Lower leg skin (tissue), 4 donors: Measurements from ENCODE around the gene SUGCT. TPM values are rescaled to one million over a fixed set of nuclear protein-coding genes. Genes with fewer than 3 reads are reported as not detected.

Source experiments
- DNase-seq, 2 donors: peaks; one replicate each; pipeline ENCODE4 v3.0.0-alpha.2; 2019; ENCODE audit warnings: low spot score in 2 of 2
- H3K4me3 ChIP-seq: fragments of 200-600 bp; sonication (generic); 2 replicates; pipeline ENCODE4 v1.5.1; 2017; ENCODE audit warnings: mild to moderate bottlenecking, low read depth; ENCODE audit not compliant: poor library complexity, severe bottlenecking
- CTCF ChIP-seq, 3 donors: fragments of 450-650 bp; IDR thresholded peaks; one replicate each; pipeline ENCODE4 v1.5.1; 2016; ENCODE audit warnings: antibody characterized with exemption in 3 of 3, mild to moderate bottlenecking in 3 of 3, moderate library complexity in 2 of 3
- POLR2A ChIP-seq, 2 donors: fragments of 450-650 bp; IDR thresholded peaks; one replicate each; pipeline ENCODE4 v1.6.1; 2016 to 2017; ENCODE audit warnings: antibody characterized with exemption in 2 of 2, mild to moderate bottlenecking in 1 of 2, moderate library complexity in 1 of 2
- WGBS, 2 donors: methylation state at CpG; one replicate each; pipeline ENCODE4 v1.1.5; 2018; 5-methylcytosine and 5-hydroxymethylcytosine counted together
- intact Hi-C: fragments of 100-400 bp; cut with DNase I; formaldehyde crosslinking; loops from one replicate; pipeline ENCODE4 v1.15.0; 2023; ENCODE audit warnings: low total_unique reads
- total RNA-seq, 4 donors: library from RNA; depleted of rRNA; stranded (reverse); fragments of >200 nt; gene quantifications; one replicate each; pipeline ENCODE4 v1.1.0, GENCODE V29; 2016

The SUGCT gene
- total RNA-seq, 4 donors from 2014 or later: 0.49 to 1.6 (median 0.59) TPM; not detected in 1

GRCh38 chr7:40742270-40742669, 607.5 kb downstream of the SUGCT start:
- TF ChIP-seq POLR2A (IDR thresholded peaks at IDR 0.05) (no peak), CTCF (IDR thresholded peaks at IDR 0.05) (no peak)
- no peak overlapping the region for H3K4me3 ChIP-seq
- no peak for DNase-seq
- intact Hi-C loops: no loop called here
- 76 to 88% methylated on average over 7 of the region's 7 CpGs for WGBS, 2 donors

GRCh38 chr7:40746841-40747556, 612.2 kb downstream of the SUGCT start:
- TF ChIP-seq CTCF (IDR thresholded peaks at IDR 0.05): no peak
- TF ChIP-seq POLR2A (IDR thresholded peaks at IDR 0.05): no peak
- H3K4me3 ChIP-seq: no peak overlapping the region
- intact Hi-C loops: no loop called here
- WGBS, 2 donors: 54 to 65% methylated on average over 12 of the region's 12 CpGs
- DNase-seq: no peak

GRCh38 chr7:40747856-40748255, 613.1 kb downstream of the SUGCT start:
- no peak for DNase-seq
- no peak overlapping the region for H3K4me3 ChIP-seq
- TF ChIP-seq POLR2A (IDR thresholded peaks at IDR 0.05): no peak
- no peak for TF ChIP-seq CTCF (IDR thresholded peaks at IDR 0.05)
- WGBS, 2 donors: 48 to 64% methylated on average over 2 of the region's 2 CpGs
- intact Hi-C loops: no loop called here

- no peak overlapping the region for H3K4me3 ChIP-seq
- intact Hi-C loops: no loop called here
- TF ChIP-seq CTCF (IDR thresholded peaks at IDR 0.05): no peak
- TF ChIP-seq POLR2A (IDR thresholded peaks at IDR 0.05): no peak
- no peak for DNase-seq
- 91 to 94% methylated on average over 5 of the region's 5 CpGs for WGBS, 2 donors
These were observed 615.1 kb downstream of the SUGCT start for GRCh38 chr7:40749877-40750276.

GRCh38 chr7:40753455-40753854, 618.6 kb downstream of the SUGCT start:
- TF ChIP-seq POLR2A (IDR thresholded peaks at IDR 0.05): no peak
- no peak for TF ChIP-seq CTCF (IDR thresholded peaks at IDR 0.05)
- 41 to 49% methylated on average over 2 of the region's 2 CpGs for WGBS, 2 donors
- intact Hi-C loops: no loop called here
- H3K4me3 ChIP-seq: no peak overlapping the region
- DNase-seq: no peak

- intact Hi-C loops: no loop called here
- 63 to 67% methylated on average over 2 of the region's 2 CpGs for WGBS, 2 donors
- TF ChIP-seq CTCF (IDR thresholded peaks at IDR 0.05) (no peak), POLR2A (IDR thresholded peaks at IDR 0.05) (no peak)
- DNase-seq: no peak
- no peak overlapping the region for H3K4me3 ChIP-seq
These were observed 620.6 kb downstream of the SUGCT start for GRCh38 chr7:40755438-40755837.
